Measurements from ENCODE around the gene PIN4.

GRCh38 chrX:72208126-72208800, 26.7 kb downstream of the PIN4 start:
- no peak for TF ChIP-seq CTCF (conservative IDR thresholded peaks at IDR 0.05; ENCODE audit: low read depth in 2 of 2)
- TF ChIP-seq EZH2 (IDR thresholded peaks at IDR 0.05; ENCODE audit: low read depth, unreplicated experiment) = no peak
- TF ChIP-seq POLR2AphosphoS5 (IDR thresholded peaks at IDR 0.05; ENCODE audit: low read depth) = no peak
- TF ChIP-seq ETS1 (IDR thresholded peaks at IDR 0.05) = no peak
- TF ChIP-seq EZH2phosphoT487 (IDR thresholded peaks at IDR 0.05; ENCODE audit: unreplicated experiment) = no peak
- TF ChIP-seq CREB1 (CRISPR knock-in tag; IDR thresholded peaks at IDR 0.05; ENCODE audit: low read depth) = no peak
- no peak for TF ChIP-seq ZNF331 (CRISPR knock-in tag; IDR thresholded peaks at IDR 0.05; ENCODE audit: low read depth)
- no peak for TF ChIP-seq REST (IDR thresholded peaks at IDR 0.05; ENCODE audit: unreplicated experiment)
- TF ChIP-seq STAT1 (IDR thresholded peaks at IDR 0.05; ENCODE audit: unreplicated experiment) = no peak
- no peak for TF ChIP-seq JUNB (IDR thresholded peaks at IDR 0.05; ENCODE audit: unreplicated experiment)
- no peak for TF ChIP-seq ZNF462 (CRISPR knock-in tag; IDR thresholded peaks at IDR 0.05)
- TF ChIP-seq NANOG (IDR thresholded peaks at IDR 0.05; ENCODE audit: borderline replicate concordance) = no peak
- TF ChIP-seq ZNF114 (CRISPR knock-in tag; IDR thresholded peaks at IDR 0.05) = no peak

All from GM23338 (cell line).